CD4-positive, alpha-beta T cell treated with Interleukin-6 for 4 hours (primary cell): ENCODE data around the gene KRTCAP2.
"Not testable (repeated sequence)": the region's sequence is repeated elsewhere in the genome, so short reads cannot be mapped to it uniquely, and the experiment has no call there.

Experiments
- DNase-seq: peaks from one replicate; pipeline ENCODE4 v3.0.0-alpha.2; 2020; ENCODE audit warnings: mixed read lengths

KRTCAP2 gene

DNA sequence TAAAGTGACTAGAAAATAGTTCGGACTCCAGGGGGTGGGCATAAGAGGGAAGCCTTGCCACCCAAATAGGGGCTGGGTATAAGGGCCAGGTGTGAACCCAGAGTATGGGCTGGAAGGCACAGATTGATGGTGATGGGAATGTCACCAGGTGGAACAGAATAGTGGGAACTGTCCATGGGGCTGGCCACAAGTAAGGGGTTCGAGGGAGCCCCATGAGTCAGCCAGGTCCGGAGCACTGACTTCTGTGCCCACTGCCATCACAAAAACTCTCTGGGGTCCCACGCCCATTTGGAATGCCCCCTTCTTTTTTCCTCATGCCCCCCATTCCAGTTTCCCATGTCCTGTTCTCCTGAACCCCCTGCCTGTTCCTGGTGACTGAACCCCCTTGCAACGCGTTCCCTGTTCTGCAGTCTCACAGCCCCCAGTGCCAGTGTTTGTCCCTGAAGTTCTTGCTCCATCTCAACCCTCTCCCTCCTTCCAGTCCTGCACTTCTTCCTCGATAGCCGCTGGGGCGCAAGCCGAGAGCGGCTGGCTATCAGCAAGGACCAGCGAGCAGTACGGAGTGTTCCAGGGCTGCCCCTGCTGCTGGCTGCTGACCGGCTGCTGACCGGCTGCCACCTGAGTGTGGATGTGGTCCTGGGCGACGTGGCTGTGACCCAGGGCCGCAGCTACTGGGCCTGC is 8.4 kb upstream of the KRTCAP2 start:
- no peak for DNase-seq

DNA sequence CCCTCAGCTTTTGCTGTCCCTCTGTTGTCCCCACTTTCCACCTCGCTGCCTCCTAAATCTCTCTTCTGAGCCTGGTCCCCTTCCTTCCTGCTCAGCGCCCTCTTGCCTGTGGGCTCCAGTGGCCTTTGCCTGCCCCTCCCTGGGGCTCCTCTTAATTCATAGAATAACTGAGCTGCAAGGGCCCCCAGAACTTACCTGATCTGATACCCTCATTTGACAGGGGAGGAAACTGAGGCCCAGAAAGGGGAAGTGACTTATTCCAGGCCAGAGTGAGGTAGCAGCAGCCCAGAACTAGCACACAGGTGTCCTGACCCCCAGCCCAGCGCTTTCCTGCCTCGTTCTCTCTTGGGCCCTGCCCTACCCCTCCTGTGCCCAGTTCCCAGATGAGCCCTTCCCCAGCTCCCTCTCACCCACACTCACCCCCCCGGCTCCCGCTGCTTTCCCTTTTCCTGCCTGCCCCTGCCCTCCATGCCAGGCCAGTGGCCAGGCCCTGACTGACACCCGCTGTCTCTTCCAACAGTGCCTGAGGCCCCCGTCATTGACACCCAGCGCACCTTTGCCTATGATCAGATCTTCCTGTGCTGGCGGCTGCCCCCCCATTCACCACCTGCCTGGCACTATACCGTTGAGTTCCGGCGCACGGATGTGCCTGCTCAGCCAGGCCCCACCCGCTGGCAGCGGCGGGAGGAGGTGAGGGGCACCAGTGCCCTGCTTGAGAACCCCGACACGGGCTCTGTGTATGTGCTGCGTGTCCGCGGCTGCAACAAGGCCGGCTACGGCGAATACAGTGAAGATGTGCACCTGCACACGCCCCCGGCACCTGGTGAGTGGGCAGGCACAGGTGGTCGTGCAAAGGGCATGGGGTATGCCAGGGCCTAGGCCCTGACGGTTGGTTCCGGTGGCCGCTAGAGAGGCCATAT is 6.3 kb upstream of the KRTCAP2 start:
- DNase-seq, result no peak

DNA sequence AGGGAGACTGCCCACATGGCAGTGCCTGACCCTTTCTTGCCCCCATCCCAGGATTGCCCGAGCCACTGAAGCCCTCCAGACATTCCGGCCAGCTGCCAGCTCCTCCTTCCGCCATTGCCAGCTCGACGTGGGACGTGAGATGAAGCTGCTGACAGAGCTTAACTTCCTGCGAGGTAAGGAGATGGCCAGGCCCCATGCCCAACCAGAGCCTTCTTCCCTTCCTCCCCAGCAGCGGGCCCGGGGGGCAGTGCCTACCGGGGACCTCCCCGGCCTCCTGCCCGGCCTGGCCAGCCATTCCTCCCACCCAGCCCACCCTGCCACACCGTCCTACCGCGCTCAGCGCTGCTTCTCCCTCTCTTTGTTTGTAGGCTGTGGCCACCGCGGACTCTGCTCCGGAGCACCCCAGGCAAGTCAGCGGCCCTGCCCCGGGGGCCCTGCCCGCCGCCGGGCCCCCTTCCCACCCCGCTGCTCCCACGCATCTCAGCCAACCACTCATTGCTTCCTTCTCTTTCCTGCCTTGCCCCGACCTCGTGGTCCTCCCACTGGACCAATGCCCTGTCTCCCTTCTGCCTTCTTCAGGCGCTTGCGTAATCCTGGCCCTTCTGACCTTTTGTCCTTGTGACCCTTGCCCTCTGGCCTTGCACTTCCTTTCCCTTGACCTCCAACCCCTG is 5.5 kb upstream of the KRTCAP2 start:
- no peak for DNase-seq

DNA sequence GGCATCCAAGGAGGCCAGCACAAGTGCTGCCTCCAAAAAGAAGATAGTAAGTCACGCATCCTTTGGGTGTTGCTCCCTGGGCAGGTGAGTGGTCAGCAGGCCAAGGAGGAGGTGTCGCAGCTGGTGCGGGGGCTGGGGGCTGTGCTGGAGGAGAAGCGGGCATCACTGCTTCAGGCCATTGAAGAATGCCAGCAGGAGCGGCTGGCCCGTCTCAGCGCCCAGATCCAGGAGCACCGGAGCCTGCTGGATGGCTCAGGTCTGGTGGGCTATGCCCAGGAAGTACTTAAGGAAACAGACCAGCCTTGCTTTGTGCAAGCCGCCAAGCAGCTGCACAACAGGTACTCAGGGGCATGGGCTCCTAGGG is 4.8 kb upstream of the KRTCAP2 start:
- no peak for DNase-seq

DNA sequence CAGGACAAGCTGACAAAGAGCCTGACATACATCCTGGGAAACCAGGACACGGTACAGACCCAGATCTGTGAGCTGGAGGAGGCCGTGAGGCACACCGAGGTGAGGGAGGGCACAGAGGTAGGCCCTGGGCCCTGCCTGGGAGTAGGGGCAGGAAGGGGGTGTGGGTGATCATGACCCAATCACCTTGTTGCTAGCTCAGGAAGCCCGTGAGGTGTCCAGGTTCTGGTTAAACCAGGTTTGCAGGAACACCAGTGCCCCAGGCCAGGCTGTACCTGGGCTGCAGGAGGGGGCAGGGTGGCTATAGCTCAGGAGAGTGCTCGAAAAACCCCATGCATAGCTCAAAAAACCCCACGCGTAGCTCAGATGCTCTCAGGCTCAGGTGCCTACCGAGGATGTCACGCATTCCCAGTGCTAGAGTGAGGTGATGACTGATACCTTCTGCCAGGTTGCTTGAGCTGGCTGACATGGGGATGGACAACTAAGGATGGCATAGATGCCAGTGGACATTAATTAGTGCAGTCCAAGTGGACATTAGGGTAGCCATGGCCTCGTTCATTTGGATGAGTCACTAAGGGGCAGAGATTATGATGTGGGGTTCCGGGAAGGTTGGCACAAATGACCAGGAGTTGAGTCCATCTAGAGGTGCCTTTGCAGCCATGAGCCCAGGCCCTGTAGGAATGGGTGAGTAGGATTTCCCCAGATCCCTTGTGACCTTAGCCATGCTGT is 4.3 kb upstream of the KRTCAP2 start:
- no peak for DNase-seq

DNA sequence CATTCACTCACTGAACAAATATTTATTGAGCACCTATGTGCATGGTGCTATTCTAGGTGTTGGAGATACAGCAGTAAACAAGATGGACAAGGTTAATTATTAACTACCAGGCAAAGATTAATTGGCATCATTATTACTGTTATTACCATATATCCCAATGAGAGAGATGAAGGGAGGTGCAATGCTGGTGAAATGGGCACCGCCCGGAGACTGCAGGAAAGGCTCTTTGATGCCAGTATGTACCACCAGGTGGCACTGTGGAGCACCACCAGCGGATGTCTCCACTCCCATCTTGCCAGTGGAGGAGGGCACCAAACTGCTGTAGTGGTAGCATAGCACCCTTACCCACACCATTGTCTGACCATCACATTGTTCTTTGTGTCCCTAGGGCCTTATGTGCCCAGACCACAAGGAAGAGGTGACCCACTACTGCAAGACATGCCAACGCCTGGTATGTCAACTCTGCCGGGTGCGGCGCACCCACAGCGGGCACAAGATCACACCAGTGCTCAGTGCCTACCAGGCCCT is 3.5 kb upstream of the KRTCAP2 start:
- DNase-seq, result peak; percentile 91

DNA sequence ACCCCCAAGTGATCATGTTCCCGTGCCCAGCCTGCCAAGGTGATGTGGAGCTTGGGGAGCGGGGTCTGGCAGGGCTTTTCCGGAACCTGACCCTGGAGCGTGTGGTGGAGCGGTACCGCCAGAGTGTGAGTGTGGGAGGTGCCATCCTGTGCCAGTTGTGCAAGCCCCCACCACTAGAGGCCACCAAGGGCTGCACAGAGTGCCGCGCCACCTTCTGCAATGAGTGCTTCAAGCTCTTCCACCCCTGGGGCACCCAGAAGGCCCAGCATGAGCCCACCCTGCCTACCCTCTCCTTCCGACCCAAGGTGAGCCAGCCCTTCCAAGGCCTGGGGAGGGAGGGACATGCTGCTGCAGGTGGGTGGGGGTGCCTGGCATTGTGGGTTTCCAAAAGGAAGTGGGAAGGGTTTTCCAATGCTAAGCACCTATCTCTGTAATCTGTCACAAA is 2.8 kb upstream of the KRTCAP2 start:
- peak; percentile 34 for DNase-seq

DNA sequence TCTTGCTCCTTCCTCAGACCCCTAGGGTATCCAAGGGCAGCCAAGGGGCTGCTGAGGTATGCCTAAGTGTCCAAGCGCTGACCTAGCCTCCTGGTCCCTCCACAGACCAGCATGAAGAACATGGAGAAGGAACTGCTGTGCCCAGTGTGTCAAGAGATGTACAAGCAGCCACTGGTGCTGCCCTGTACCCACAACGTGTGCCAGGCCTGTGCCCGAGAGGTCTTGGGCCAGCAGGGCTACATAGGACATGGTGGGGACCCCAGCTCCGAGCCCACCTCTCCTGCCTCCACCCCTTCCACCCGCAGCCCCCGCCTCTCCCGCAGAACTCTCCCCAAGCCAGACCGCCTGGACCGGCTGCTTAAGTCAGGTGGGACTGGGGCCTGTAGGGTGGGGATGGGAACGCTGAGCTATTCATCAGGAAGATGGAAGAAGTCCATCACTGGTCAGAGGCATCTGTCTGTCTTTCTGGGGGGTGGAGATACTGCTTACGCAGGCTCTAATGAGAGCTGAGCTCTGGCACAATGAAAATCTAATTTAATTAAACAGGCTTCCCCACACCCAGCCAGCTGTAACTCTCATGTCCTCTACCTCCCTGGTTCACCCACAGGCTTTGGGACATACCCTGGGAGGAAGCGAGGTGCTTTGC is 2.3 kb upstream of the KRTCAP2 start:
- no peak for DNase-seq

DNA sequence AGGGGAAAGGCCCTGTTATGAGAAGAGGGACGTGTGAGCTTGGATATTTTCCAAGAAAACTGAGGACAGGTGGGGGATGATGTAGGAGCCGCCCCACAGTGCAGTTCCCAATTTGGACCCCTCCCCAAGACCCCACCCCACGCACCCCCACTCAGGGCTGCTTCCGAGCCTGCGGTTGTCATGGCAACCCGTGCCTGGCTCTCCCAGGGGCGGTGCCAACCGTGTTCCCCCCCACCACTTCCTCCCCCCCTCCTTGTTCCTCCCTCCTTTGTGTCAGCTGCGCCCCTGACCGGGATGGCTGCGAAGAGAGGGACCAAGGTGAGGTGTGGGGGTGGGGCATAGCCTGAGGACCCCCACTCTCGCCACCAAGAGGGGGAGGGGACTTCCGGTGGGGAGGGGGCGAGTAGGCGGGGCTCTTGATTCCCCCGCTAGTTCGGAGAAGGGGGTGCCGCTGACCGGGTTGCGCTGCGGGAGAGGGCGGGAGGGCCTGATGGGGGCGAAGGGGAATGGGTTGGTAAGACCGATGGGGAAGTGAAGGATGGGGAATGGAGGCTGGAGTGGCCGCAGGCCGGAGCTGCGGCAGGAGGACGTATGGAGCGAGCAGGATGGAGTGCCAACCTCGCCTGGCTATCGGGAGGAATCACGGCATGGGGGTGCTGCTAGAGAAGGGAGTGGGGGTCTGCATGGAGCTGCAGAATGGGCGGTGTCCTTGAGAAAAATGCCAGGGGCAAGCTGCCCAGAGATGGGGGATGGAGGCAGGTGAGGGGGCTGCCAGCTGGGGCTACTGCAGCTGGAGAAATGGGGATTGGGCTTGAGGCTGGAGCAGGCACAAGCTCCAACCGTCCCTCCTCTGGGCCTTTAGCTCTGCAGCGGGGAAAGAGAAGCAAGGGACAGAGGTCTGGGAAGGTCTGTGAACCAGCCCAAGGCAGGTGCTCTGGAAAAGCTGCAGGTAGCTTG is 1.5 kb upstream of the KRTCAP2 start:
- DNase-seq, result peak; percentile 81

DNA sequence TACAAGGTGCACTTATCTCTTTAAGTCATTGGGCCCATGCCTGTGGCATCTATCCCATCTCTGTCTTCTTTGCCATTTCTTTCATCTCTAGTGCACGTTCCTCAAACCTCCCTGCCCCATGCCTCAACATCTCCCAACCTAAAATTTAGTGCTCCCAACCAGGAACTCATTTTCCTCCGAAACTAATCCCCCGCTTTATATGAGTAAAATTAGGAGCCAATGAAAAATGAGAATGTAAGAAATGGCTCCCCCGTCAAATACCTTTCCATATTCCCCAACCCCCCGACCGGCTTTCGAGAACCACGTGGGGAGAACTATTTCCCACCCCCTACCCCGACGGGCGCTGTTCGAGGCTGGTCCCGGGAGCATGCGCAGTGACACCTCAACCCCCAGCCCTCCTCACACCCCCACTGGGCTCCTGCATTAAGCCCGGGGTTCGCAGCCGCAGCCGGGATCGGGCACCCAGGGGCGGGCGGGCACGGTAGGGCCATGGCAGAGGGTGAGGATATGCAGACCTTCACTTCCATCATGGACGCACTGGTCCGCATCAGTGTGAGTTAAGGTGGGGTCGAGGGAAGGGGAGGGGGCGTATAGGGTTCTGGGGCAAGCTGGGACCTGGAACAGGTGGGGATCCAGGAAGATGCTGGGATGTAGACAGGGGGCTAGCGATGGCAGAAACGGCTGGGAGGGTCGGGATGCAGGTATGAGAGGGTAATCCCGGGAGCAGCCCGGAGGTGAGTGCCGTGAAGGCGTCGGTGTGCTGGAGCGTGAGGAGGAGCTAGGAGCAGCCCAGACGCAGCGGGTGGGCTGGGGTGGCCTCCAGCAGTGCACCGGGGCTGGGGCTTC is 597 bp upstream of the KRTCAP2 start, which contains the start of gene TRIM46:
TRIM46 (plus strand) TSS at position 372 of the 846 bp plus-strand sequence; CDS start at position 490, 118 bp downstream.
- DNase-seq, result peak; percentile 82

DNA sequence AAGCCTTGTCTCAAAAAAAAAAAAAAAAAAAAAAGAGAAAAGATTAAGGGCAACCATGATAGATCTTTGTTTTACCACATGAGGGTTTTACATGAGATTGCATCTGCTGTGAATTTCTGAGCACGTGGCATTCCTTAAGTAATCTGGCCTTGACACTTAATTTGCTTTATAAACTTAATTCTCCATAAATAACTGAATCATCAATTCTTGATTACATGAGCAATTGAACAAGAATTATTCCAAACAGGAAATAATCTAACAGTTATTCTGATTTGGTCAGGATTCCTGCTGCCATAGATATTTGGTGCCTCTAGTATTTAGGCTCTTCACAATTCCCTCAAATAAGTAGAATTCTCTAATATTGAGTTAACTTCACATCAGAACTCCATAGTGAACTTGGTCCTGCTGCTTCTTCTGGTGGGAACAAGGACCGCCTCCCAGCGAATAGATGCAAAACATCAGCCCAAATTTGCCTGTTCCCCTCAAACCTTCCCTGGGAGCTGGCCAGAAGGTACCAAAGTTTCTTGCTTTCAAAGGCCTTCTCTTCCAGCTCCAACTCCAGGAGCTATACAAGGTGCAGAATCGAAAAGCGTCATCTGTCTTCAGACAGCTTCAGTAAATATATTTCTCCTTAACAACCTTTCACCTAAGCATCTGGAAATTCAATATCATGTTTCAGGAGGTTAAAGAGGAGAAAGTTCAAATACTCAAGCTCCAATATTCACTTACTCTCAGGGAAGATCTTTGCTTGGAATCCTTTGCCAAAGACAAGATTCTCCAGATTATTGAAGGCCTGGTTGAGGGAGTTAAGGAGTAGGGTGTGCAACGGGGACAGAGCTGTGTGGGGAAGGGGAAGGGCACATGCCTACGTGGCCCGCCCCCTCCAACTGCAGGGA is 1.0 kb downstream of the KRTCAP2 start:
- DNase-seq, result no peak

DNA sequence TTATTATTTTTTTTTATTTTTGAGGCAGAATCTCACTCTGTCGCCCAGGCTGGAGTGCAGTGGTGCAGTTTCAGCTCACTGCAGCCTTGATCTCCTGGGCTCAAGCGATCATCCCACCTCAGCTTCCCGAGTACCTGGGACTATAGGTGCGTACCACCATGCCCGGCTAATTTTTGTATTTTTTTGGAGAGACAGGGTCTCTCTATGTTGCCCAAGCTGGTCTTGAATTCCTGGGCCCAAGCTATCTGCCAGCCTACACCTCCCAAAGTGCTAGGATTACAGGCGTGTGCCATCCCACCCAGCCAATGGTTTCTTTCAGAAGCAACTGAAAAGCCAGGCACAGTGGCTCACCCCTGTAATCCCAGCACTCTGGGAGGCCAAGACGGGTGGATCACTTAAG is 2.3 kb downstream of the KRTCAP2 start:
- DNase-seq, result no peak

DNA sequence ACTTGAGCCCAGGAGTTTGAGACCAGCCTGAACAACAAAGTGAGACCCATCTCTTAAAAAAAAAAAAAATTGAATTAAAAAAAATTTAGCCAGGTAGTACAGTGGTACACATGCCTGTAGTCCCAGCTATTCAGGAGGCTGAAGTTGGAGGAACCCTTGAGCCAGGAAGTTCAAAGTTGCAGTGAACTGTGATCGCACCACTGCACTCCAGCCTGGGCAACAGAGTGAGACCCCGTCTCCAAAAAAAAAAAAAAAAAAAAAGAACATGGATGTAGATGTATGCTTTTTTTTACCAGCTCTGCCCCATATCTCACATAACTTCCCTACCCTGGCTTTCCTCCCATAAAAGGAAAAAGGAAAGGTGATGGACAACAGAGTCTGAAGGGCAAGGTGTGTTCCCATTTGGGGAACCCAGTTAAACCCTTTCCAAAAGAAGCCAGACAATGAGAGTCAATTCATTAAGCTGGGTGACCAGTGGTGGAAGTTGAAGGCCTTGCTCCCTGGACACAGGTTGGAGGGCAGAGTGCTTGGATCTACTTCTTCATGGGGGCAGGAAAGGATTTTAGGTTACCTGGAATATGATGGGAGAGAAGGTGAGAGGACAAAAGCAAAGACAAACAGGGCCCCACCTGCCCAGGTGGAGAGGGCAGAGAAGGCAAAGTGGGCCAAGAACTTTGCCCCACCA is 2.9 kb downstream of the KRTCAP2 start:
- no peak for DNase-seq

DNA sequence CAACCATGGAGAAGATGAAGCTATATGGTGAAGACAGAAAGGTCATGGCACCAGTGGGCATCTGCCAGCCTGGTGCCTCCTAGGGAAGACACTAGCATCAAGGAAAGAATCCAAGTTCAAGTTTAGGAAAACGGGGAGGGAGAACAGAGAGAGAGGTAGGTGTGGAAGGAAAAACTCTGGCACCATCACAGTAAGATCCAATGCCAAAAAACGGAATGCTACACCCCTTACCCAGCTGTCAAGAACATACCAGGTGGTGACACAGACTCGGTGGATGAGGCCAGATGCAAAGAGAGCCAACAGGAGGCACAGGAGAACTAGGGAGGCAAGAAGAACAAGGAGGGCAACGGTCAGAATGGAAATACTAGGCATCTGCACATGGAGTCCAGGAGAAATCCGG is 3.6 kb downstream of the KRTCAP2 start:
- DNase-seq, result no peak

DNA sequence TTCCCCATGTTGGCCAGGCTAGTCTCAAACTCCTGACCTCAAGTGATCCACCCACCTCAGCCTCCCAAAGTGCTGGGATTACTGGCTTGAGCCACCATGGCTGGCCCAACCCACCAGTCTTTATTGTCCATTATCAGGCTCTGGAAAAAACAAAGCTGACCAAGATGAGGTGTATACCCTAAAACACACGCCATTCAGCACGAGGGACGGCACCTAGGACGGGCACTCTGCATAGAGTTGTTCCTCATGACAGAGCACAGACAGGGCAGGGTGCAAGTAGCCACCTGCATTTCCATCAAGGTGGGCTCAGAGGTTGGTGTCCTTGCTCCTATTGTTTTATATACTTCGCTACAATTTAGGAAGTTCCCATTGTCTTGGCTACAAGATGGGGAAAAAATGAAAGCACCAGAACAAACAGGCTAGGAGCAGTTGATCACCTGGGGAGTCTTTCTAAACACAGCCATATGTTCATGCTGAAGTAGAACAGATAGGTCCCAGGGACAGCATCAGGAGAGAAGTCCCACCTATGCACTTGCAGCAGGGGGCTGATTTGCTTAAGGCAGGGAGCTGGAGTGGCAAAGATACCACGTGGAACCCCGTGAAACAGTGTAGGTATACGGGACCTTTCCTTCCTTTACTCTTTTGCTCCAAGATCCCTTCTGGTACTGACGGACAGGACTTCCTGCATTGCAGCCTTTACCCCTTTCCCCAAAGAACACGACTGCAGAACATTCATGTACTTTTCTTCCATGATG is 4.5 kb downstream of the KRTCAP2 start:
- no peak for DNase-seq

DNA sequence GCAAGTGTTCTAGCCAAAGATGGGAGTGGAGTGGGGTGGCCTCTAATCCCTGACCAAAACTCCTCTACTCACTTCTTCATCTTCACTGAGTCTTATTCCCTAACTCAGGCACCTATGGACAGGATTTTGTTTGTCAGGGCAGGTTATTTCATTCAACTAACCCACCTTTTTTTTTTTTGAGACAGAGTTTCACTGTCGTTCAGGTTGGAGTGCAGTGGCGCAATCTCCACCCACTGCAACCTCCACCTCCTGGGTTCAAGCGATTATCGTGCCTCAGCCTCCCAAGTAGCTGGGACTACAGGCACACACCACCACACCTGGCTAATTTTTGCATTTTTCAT is 5.0 kb downstream of the KRTCAP2 start:
- not testable (repeated sequence) for DNase-seq
